Measurements from ENCODE around the gene DHCR24.

DHCR24 gene

DNA sequence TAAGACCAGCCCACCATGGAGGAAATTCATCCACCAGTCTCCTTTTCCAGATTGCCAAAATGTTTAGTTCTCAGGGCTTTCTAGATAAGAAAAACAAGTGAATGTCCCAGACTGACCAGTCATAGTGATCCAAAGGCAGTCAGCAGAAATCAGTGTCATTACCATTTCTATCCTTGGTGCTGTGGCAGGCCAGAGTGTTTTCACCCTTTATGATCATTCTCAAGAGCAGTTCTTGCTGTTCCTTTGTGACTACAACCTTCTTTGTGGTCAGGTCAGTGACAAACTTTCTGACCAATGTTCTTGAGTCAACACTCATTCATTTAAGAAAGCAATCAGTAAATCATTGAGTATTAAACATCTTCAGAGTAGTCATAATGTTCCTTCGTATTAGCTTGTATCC is 7.3 kb upstream of the DHCR24 start:
- Histone ChIP-seq H3K4me2 (ENCODE audit: low read length) (no peak overlapping the region), H3K4me1 (peaks cover 11% of the 10 kb centered on the region), H3K79me2 (no peaks in the 10 kb centered on the region), H3K9ac (no peak overlapping the region), H3K9me3 (ENCODE audit: control insufficient read depth, low read length) (no peaks in the 10 kb centered on the region), H3K27me3 (ENCODE audit: control insufficient read depth, insufficient read depth, low read length) (no peaks in the 10 kb centered on the region), H2AFZ (no peak overlapping the region), H3K36me3 (ENCODE audit: control insufficient read depth, insufficient read depth, low read length) (no peaks in the 10 kb centered on the region), H3K4me3 (ENCODE audit: low read depth, low read length) (no peak overlapping the region), H3K27ac (no peak overlapping the region)
- TF ChIP-seq CTCF (IDR thresholded peaks at IDR 0.05) = no peak

GRCh38 chr1:54892586-54892985 is 5.6 kb upstream of the DHCR24 start:
- H3K4me3 ChIP-seq (ENCODE audit: low read depth, low read length) = no peak overlapping the region

DNA sequence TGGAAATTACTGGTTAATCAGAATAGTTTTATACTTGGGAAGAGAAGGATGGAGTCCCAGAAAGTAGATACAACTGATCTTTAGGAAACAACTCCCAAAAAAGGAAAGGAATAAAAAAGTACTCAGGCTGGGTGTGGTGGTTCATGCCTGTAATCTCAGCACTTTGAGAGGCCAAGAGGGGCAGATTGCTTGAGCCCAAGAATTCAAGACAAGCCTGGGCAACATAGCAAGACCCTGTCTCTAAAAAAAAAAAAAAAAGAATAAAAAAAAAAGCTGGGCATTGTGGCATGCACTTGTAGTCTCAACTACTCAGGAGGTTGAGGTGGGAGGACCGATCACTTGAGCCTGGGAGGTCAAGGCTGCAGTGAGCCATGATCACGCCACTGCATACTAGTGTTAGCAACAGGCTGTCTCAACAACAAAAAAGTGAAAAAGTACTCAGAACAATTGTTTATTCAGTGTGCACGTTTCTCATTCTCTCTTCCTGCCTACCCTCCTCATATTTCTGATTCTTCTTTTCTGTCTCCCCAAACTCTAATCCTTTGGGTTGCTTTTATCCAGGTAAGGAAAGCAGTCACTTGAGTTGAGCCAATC is 2.2 kb upstream of the DHCR24 start:
- Histone ChIP-seq H3K9ac (no peak overlapping the region), H3K79me2 (no peaks in the 10 kb centered on the region), H3K4me1 (peaks cover 9% of the 10 kb centered on the region), H3K9me3 (ENCODE audit: control insufficient read depth, low read length) (no peaks in the 10 kb centered on the region), H3K36me3 (ENCODE audit: control insufficient read depth, insufficient read depth, low read length) (no peaks in the 10 kb centered on the region), H3K27ac (no peak overlapping the region), H3K4me3 (ENCODE audit: low read depth, low read length) (no peak overlapping the region), H2AFZ (no peak overlapping the region), H3K4me2 (ENCODE audit: low read length) (no peak overlapping the region), H3K27me3 (ENCODE audit: control insufficient read depth, insufficient read depth, low read length) (no peaks in the 10 kb centered on the region)
- no peak for TF ChIP-seq CTCF (IDR thresholded peaks at IDR 0.05)

More at GRCh38 chr1:54892586-54892985, 5.6 kb upstream of the DHCR24 start:
- H3K9me3 ChIP-seq (ENCODE audit: control insufficient read depth, low read length) = no peaks in the 10 kb centered on the region
- no peak for TF ChIP-seq CTCF (IDR thresholded peaks at IDR 0.05)
- no peaks in the 10 kb centered on the region for H3K27me3 ChIP-seq (ENCODE audit: control insufficient read depth, insufficient read depth, low read length)
- no peak overlapping the region for H3K9ac ChIP-seq
- H3K27ac ChIP-seq = no peak overlapping the region
- no peaks in the 10 kb centered on the region for H3K36me3 ChIP-seq (ENCODE audit: control insufficient read depth, insufficient read depth, low read length)
- no peaks in the 10 kb centered on the region for H3K79me2 ChIP-seq
- peaks cover 11% of the 10 kb centered on the region for H3K4me1 ChIP-seq
- no peak overlapping the region for H2AFZ ChIP-seq
- H3K4me2 ChIP-seq (ENCODE audit: low read length) = no peak overlapping the region

- TF ChIP-seq CTCF (IDR thresholded peaks at IDR 0.05) = no peak
- H3K27ac ChIP-seq = no peak overlapping the region
These were observed 1.2 kb upstream of the DHCR24 start for GRCh38 chr1:54888080-54888733.

GRCh38 chr1:54887665-54888071 is 673 bp upstream of the DHCR24 start:
- Histone ChIP-seq H3K9me3 (ENCODE audit: control insufficient read depth, low read length) (no peaks in the 10 kb centered on the region), H3K4me3 (ENCODE audit: low read depth, low read length) (peak overlapping the region; percentile 74), H3K27me3 (ENCODE audit: control insufficient read depth, insufficient read depth, low read length) (no peaks in the 10 kb centered on the region), H3K79me2 (no peaks in the 10 kb centered on the region), H3K27ac (no peak overlapping the region), H3K36me3 (ENCODE audit: control insufficient read depth, insufficient read depth, low read length) (no peaks in the 10 kb centered on the region), H3K4me1 (peaks cover 6% of the 10 kb centered on the region), H2AFZ (peak overlapping the region; percentile 85), H3K9ac (no peak overlapping the region), H3K4me2 (ENCODE audit: low read length) (peak overlapping the region; percentile 84)
- TF ChIP-seq CTCF (IDR thresholded peaks at IDR 0.05) = no peak

More at GRCh38 chr1:54888080-54888733, 1.2 kb upstream of the DHCR24 start:
- H3K9me3 ChIP-seq (ENCODE audit: control insufficient read depth, low read length) = no peaks in the 10 kb centered on the region
- peak overlapping the region; percentile 84 for H3K4me2 ChIP-seq (ENCODE audit: low read length)
- H3K79me2 ChIP-seq = no peaks in the 10 kb centered on the region
- no peaks in the 10 kb centered on the region for H3K36me3 ChIP-seq (ENCODE audit: control insufficient read depth, insufficient read depth, low read length)
- peak overlapping the region; percentile 74 for H3K4me3 ChIP-seq (ENCODE audit: low read depth, low read length)
- H3K4me1 ChIP-seq = peaks cover 6% of the 10 kb centered on the region
- H3K27me3 ChIP-seq (ENCODE audit: control insufficient read depth, insufficient read depth, low read length) = no peaks in the 10 kb centered on the region
- H2AFZ ChIP-seq = no peak overlapping the region
- no peak overlapping the region for H3K9ac ChIP-seq
